ENCODE measurements around the gene BIN1. TPM values are rescaled to one million over a fixed set of nuclear protein-coding genes. Genes with fewer than 3 reads are reported as not detected.
"Not testable (repeated sequence)": the region's sequence is repeated elsewhere in the genome, so short reads cannot be mapped to it uniquely, and the experiment has no call there.

The BIN1 gene
- polyA plus RNA-seq, 1 donor, result 1,160 TPM

DNA sequence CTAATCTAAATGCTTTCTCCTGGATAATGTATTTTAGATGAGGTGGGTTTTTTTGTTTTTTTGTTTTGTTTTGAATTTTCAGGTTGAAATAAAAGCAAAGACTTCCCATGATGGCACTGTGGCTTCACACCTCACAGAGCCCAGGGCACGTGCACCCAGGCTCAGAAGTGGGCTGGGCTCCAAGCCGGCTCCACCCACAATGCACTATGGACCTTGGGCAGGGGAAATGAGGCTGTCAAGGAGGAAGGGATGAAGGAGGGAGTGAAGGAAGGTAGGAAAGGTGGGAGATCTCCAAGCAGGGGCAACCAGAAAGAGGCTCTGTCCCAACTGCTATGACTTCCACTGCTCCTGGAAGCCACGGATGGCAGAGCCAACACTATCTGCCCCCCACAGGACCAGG lies 60.4 kb downstream of the BIN1 start:
- no peak for DNase-seq

DNA sequence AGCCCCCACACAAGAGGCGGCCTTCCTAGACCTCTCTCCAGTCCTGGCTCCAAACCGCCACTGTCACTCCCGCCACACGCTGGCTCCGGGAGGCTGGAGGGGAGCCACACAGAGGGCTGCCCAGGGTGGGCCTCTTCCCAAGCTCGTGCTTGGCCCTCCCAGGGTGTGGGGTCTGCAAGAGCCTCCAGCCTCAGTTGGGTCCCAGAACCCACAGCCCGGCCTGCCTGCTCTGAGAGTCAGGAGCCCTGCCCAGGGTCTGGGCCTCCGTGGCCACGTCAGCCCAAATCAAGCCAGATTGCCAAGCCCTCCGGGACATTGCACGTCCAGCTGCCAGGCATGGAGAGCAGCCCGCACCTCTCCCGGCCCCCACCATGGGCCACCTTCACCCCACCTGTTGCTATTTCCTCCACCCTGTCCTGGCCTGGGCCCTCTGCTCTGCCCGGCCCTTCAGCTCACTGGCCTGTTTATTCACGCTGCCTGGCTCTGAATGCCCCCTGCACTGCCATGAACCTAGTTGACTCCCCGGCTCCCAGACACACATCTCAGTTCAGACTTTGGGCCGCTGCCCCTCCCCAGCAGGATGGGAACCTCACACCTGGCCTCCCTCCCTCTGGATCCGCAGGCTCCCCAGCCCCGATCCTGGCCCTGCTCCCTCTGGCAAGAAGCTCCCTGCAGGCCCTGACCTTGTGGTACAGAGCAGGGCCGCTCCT lies 61.0 kb downstream of the BIN1 start:
- DNase-seq, result no peak

DNA sequence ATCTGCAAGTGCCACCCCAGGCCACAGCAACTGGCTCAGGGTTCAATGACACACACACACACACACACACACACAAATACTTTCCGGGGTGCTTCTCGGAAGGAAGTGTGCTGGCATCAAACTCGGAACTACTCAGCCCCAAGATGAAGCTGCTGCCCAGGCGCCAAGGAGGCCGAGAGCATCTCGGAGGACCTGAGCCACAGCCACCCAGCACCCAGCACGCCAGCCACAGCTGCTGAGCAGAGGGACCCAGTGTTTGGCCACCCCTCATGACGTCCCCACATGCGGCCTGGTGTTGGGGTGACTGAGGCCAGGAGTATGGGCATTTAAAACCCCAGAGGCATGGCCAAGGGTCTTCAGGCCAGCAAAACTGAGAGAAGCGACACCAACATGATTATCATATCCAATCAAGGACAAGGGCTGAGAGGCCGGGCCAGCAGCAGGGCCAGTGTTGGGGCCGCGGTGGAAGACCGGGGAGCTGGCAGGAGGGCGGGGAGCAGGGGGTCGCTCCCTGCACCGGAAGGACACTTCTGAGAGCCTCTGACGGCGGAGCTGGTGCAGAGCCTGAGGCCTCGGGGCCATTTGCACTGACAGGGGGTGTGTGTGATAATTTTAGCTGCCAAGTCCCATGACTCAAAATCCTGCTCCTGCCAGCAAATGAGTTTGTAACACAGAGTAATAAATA lies 61.8 kb downstream of the BIN1 start:
- no peak for DNase-seq

DNA sequence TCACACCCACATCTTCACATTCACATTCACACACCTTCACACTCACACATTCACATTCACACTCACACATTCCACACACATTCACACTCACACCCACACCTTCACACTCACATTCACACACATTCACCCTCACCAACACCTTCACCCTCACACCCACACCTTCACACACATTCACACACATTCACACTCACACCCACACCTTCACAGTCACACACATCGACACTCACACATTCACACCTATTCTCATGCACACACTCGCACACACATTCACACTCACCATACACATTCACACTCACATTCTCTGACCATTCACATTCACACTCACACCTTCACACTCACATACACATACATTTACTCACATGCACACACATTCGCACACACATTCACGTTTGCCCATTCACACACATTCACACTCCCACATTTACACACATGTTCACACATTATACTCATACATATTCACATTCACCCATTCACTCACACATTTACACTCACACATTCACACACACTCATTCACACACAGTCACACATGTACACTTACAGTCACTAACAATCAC lies 62.7 kb downstream of the BIN1 start:
- DNase-seq, result no peak

DNA sequence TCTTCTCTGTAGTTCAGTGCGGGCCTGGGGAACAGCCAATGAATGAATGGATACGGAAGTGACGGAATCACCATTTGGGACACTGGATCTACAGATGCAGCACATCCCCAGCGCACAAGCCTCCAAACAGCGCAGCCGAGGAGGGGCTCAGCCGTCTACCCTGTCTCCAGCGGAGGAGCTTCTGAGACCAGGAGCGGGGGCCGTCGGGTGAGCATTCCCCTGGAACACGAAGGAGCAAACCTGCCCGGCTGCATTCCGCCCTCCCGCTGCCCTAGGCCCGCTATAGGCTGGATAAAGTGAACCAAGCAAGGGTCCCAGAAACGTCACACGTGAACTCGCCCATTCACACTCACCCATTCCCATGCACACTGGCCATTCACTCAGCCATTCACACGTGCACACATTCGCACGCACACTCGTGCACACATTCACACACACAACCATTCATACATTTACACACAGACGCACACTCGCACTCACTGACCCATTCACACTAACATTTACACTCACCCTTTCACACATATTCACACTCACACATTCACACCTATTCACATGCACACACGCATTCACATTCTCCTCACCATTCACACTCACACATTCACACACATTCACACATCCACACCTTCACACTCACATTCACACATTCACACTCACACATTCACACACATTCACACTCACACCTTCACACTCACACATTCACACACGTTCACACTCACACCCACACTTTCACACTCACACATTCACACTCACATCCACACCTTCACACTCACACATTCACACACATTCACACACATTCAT lies 63.4 kb downstream of the BIN1 start:
- no peak for DNase-seq

DNA sequence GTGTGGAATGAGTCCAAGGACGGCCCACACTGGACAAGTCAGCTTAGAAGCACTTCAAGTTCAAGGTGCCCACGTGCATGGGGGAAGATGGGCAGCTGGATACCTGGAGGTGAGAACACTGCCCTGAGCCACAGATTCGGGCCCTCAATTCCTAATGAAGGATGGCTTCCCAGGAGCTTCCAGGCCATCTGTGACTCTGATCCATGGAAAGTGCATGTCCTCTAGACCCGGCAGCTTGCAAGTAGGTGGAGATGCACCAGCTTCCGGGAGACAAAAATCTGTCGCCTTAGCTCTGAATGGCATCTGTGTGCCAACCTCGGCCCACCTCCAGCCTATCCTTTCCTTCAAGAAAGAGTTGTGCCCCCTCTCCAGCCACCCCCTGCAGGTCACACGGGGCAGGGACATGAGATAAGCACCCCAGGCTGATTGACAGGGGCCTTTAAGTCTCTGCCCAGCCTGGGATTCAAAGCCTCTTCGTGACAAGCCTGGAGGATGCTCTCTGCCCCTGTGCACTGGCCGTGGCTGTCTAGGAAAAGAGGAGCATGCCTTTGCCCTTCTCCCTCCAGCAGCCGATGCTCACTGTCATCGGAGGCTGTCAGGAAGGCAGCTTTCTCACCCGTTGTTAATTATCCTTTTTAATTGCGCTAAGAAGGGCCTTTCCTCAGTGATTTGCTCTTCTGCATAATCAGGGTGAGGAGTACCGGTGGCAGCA lies 65.5 kb downstream of the BIN1 start:
- DNase-seq, result no peak

DNA sequence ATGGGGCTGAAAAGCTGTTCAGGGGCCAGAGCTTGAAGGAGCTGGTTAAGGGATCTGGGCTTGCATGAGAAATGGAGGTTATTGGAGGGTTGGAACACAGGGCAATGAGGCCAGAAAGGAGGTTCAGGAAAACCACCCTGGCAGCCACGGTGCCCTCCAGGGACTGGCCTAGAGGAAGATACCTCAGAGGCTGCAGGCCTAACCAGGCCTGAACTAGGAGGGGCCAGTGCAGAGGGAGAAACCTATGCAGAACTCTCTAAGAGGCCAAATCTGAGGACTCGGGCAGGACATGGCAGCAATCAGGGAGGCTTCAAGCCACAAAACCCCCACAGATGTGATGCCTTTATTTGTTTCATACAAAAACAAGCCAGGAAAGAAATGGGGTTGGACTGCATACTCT lies 66.8 kb downstream of the BIN1 start:
- no peak for DNase-seq

DNA sequence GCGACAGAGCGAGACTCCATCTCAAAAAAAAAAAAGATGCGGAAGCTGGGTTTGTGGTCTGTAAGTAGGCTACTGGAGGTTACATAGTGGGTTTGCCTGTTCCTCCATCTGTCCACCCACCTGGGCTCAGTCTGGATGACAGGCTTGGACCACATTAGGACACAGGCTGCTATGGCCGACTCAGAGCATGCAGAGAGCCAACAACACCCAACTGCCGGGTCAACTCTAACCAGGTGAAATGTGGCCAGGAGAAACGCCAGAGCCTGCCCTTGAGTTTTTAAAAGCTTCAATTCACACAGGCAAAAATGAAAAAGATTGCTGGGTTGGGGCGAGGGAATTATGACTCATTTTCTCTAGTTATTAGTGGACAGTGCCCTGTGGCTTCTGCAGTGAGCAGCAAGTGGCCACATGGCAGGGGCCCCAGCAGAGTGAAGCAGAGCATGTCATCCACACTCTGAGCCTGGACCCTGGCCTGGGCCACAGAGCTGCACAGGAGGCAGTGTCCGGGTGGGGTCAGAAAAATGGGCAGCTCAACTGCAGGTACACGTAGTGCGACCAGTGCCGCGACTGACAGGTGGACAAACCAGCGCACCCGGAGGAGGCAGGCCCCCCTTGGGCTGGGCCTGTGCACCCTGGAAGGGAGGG lies 67.4 kb downstream of the BIN1 start:
- DNase-seq, result no peak

DNA sequence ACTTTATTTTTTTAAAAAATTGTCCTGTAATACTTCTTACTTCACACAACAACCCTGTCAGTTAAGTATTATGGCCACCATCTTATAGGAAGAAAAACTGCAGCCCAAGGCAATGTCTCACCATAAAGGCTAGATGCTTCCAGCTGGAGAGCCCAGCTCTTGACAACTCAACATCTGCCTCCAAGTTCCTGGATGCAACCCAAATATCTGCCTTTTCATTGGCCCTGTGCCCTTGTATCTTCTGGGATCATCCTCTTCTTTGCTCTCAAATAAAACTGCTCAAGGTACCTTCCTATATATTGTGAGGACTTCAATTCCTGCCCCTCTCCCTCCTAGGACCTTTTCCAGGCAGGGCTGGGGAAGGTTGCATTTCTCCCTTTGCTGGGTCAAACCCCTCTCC lies 69.5 kb downstream of the BIN1 start:
- no peak for DNase-seq

DNA sequence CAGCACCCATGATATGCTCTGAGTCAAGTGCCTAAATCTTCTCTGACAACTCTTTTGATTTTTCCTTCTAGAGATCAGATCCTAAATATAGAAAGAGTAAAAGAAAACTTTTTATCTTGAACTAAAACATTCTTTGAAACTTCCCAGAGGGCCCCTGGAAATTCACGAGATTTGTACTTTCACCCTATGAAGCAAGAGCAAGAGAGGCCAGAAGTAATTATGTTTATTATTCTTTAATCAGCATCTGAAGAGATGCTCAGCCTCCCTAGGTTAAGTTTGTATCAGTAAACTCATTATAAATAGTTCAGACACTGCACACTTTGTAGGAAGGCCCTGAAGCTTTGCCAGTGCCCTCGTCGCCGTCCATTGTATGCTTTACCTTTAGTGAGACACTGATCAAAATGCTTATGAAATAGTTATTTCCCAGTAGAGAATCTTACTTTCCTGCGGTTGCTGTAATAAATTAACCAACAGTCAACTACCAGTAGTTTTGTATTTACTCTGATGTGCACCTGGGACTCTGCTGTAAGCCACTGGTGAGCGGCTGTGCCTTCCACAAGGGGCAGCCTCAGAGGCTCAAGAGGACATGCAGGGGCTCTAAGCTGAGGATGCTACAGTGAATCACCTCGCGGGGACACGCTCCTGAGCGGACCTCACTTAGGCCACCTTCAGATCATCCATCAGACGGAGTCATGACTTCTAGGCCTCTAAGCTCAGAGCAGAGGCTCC lies 71.9 kb downstream of the BIN1 start:
- no peak for DNase-seq

DNA sequence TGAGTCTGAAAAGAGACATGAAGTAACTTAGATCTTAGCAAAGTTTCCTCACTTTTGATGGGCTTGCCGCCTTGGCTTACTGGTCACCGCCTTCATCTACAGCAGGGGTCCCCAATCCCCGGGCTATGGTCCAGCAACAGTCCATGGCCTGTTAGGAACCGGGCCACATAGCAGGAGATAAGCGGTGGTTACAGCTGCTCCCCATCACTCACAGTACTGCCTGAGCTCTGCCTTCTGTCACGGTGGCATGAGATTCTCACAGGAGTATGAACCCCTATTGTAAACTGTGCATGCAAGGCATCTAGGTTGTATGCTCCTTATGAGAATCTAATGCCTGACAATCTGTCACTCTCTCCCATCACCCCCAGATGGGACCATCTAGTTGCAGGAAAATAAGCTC lies 72.9 kb downstream of the BIN1 start:
- DNase-seq, result no peak

DNA sequence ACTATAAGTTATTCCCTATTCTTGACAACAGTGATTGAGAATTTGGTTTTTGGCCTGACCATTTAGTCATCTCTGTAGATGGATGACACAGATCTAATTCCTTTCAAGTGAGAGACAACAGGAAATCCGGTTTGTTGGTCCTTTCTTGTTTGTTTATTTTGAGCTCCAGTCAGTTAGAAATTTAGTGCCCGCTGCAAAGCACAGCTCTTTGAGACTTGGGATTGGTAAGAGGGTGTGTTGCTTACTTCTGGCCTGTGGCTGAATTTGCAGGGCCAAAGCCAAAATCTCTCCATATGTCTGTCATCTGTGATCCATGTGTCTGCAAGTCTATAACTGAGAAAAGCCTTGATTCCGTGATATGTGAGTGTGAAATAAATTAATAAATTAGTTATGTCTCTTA lies 74.3 kb downstream of the BIN1 start:
- no peak for DNase-seq

DNA sequence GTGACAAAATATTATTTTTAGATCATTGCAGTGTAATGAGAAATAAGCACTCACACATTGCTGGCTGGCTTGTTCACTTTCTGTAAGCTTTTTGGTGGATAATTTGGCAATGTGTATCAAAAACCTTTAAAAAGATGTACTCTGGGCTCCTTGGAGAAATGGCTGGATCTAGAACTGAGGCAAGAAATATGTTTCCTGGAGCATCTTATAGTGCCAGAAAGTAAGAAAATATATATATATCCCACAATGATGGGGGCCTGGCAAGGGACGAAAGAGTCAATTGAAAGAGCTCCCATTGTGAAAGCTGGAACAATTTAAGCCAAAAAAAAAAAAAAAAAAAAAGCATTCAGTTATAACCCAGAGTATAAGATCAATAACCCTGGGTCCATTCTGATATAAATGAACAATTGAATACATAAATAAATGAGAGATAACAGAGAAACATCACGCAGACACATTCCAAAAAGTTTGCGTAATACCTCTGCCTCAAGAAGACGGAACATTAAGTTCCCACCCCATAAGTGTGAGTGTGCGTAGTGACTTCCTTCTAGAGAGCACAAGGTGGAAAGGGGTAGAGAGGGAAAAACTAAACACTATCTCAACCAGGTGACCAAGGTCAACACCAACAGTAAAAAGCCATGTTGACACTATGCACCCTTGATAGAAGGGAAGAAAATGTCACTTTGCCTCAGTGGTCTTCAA lies 77.5 kb downstream of the BIN1 start:
- DNase-seq, result no peak

DNA sequence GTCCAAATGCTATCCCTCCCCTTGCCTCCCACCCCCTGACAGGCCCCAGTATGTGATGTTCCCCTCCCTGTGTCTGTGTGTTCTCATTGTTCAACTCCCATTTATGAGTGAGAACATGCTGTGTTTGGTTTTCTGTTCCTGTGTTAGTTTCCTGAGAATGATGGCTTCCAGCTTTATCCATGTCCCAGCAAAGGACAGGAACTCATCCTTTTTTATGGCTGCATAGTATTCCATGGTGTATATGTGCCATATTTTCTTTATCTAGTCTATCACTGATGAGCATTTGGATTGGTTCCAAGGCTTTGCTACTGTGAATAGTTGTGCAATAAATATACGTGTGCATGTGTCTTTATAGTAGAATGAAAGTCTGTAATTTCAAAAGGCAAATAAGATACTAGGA lies 78.2 kb downstream of the BIN1 start:
- not testable (repeated sequence) for DNase-seq

DNA sequence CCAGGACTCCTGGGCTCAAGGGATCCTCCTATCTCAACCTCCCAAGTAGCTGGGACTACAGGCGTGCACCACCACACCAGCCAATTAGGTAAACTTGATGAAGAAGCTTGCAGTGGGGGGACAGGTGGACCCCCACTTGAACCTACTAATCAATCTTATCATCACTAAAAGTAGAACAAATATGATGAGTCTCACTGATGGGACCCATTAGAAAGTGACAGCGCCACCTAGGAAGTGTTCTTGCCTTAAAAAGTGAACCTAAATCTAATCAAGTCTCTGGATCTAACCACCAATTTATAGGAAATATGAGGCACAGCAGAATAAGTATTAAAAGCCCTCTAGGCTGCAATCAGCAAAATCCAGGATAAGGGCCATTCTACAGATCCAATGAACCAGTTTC lies 79.2 kb downstream of the BIN1 start:
- DNase-seq, result no peak

DNA sequence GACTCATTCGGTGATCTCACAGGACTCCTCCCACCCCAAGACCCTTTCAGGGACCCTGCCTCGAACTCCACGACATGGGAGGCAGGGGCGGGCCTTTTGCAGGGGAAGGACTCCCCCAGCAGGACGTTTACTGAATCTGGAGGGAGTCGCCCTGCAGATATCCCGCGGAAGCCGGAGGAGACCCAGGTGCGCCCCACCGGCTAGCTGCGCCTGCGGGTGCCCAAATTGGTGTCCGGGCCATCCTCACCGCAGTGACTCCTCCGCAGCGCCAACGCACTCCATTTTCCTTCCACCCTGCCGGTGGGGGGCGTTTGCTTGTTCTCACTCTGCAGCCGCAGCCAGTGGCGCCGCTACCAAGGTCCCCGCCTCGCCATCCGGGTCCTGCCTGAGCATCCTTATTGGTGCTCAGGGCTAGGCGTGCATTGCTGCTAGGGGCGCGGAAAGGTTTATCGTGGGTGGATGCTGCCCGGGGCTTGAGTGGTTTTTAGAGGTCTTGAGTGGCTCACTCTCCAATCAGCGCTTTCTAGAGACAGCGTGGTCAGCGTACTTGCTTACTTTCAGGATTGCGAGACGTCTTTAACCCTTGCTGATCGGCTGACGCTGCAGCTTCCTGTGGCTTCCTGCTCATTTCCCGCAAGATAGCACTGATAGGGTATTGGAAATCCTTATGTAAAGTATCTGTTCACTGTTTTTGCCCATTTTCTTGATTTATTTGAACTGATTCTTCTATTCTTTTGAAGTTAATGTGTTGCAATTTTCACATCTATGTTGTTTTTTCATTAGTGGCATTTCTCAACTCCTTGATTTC lies 81.4 kb downstream of the BIN1 start:
- peak; percentile 69 for DNase-seq

DNA sequence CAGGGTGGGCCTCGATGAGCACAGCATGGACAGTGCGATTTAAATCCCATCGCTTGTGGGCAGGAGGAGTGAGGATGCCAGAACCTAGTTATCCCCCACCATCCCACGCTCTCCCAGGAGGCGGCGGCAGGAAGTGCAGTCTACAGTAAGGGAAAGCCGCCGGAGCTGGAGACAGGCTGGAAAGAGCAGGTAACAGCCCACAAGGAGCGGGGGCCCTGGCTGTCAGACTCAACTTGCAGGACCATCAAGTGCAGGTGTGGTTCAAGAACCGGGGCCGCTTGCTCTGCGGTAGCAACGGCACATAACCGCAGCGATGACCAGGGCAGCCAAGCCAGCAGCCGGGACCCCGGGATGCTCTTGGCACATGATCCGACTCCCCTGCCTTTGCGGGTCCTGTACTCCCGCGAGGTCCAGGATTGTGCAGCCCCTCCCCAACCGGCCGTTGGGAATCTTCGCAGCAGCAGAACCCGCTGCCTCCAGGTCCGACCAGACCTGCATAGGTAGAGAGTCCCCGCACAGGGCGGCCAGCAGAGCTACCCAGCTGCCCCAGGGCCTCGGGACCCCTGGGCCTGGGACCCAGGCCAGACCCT lies 82.1 kb downstream of the BIN1 start:
- DNase-seq, result no peak

DNA sequence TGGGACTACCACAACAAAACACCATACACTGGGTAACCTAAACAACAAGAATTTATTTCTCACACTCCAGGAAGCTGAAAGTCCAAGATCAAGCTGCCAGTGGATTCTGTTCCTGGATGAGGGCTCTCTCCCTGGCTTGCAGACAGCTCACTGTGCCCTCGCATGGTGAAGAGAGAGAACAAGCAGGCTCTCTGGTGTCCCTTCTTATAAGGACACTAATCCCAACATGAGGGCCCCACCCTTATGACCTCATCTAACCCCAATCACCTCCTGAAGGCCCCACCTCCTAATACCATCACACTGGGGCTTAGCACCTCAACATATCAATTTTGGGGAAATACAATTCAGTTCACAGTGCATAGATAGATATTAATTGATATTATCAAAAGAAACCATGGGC lies 83.5 kb downstream of the BIN1 start:
- DNase-seq, result no peak

DNA sequence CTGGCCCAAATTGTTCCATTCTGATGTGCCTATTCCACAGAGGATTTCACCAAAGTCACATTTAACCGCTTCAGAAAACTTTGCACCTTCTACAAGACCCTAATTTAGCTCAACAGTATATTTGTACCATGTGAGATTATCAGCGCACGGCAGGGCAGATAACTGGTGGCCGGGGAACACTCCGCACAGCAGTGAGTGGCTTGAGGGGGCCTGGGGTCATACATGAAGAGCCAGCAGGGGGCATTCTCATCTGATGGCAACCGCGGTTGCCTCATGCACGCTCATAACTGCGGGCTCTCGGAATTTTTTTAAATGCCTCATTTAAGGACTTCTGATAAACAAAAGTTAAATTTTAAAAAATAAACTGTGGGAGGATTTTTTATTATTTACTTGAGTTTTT lies 84.1 kb downstream of the BIN1 start:
- no peak for DNase-seq

DNA sequence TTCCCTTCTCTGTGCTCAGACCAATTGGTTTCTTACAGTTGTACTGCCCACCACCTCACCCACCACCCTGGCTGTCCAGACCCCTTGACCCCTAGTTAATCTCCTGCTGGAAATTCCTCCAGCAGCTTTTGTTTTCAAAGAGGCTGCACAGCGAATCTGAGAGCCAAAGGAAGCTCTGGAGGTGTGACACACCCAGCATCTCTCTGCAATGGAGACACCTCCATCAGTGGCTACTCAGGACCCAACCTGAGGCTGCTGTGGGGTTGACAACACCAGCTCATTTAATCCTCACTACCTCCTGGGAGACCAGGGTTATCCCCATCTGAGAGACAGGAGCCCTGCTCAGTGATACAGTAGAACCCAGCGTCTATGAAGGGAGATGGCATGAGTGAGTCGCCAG lies 86.4 kb downstream of the BIN1 start:
- DNase-seq, result no peak
